C4-2B (cell line): ENCODE data around the gene GRK4.

ENCODE experiments used
- H3K27ac ChIP-seq: fragments of 450-650 bp; 2 replicates; pipeline ENCODE4 v1.5.1; 2017
- ZFX ChIP-seq: fragments of 450-650 bp; IDR thresholded peaks from 2 replicates; pipeline ENCODE4 v1.6.1; 2017
- TF ChIP-seq, protein P1 (sequence below): fragments of 450-650 bp; conservative IDR thresholded peaks from 2 replicates; pipeline ENCODE4 v1.5.1; 2017; ENCODE audit warnings: mild to moderate bottlenecking

GRK4 gene

DNA sequence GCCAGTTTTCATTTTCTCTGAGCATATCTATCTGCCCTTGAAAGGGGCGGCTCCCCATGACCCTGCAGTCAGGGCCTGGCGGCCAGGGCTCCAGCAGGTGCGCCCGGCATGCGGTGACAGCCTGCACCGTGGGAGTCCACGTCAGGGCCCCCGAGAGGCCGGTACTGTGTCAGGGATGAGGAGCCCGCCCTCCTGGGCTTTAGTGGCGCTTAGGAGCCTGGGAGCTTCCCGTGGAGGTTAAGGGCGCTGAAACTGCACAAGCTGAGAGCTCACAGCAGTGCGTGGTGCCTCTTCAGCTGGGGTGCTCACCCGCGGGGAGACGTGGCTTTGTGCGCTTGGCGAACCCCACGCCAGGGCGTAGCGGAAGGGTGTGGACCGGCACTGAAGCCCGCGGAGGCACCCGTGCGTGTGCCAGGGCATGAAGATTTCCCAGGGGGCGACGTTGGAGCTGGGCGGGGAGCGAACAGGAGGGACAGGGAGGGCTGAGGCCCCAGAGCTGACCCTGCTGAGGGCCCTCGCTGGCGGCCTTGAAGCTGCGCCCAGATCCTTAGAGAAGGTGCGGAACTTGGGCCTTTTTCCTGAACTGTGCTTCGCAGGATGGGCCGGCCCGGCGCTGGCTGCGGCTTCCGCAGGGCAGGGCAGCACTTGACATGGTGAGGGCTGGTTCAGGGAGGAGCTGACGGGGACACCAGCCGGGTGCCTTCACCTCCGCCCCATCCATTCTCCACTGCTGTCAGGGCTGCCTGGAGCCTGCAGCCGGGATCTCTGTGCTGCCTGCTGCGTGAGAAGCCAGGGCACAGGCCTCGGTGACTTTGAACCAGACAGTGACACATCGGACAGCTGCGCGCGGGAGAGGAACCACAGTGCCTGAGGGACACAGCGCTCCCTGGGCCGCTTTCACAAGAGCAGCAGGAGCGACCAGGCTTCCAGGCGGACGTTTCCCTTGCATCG, 78.1 kb downstream of the GRK4 start:
- TF ChIP-seq, protein P1, sequence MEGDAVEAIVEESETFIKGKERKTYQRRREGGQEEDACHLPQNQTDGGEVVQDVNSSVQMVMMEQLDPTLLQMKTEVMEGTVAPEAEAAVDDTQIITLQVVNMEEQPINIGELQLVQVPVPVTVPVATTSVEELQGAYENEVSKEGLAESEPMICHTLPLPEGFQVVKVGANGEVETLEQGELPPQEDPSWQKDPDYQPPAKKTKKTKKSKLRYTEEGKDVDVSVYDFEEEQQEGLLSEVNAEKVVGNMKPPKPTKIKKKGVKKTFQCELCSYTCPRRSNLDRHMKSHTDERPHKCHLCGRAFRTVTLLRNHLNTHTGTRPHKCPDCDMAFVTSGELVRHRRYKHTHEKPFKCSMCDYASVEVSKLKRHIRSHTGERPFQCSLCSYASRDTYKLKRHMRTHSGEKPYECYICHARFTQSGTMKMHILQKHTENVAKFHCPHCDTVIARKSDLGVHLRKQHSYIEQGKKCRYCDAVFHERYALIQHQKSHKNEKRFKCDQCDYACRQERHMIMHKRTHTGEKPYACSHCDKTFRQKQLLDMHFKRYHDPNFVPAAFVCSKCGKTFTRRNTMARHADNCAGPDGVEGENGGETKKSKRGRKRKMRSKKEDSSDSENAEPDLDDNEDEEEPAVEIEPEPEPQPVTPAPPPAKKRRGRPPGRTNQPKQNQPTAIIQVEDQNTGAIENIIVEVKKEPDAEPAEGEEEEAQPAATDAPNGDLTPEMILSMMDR, result 0 out of 2 replicates have a peak, but pooled peaks have one; percentile 6
- peak; percentile 70; the same call in 1 of the 2 replicates for TF ChIP-seq ZFX
- H3K27ac ChIP-seq, result peak overlapping the region; percentile 72

DNA sequence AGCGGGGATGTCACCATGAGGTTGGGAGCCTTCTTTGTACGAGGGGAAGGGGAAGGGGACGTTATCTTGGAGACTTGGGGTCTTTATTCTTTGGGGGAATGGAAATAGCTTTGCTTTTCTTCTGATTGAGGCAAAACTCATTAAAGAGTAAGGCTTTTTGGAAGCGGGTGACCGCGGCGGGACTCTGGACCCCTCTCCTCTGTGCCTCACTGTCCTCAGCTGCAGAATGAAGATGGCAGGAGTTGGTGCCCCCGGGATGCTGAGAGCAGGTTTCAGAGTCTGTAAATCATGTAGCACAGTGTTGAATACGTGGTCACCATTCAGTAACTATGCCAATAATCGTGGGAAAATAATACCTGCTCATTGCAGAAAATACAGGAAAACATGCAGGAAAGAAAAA, 78.9 kb downstream of the GRK4 start:
- no peak for TF ChIP-seq ZFX
- TF ChIP-seq, protein P1, result no peak
- peak overlapping the region; percentile 72 for H3K27ac ChIP-seq

DNA sequence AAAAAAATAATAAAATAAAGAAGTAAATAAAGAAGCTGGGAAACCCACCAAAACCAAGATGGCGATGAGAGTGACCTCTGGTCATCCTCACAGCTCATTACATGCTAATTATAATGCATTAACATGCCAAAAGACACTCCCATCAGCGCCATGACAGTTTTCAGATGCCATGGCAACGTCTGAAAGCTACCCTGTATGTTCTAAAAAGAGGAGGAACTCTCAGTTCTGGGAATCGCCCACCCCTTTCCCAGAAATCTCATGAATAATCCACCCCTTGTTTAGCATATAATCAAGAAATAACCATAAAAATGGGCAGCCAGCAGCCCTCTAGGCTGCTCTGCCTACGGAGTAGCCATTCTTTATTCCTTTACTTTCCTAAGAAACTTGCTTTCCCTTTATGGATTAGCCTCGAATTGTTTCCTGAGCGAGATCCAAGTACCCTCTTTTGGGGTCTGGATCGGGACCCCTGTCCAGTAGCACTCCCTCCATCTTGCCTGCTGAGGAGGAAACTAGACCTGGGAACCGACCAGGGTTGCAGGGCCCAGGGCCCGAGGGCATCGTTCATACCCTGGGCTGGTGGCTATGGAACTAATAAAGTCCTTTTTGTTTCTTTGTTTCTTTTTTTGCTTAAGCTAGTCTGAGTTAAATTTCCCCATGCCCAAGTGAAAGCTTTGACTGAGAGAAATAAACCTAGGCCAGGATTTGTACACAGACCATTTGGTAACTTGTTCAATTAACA, 80.1 kb downstream of the GRK4 start:
- TF ChIP-seq ZFX, result no peak
- TF ChIP-seq, protein P1, result no peak
- no peak overlapping the region for H3K27ac ChIP-seq

DNA sequence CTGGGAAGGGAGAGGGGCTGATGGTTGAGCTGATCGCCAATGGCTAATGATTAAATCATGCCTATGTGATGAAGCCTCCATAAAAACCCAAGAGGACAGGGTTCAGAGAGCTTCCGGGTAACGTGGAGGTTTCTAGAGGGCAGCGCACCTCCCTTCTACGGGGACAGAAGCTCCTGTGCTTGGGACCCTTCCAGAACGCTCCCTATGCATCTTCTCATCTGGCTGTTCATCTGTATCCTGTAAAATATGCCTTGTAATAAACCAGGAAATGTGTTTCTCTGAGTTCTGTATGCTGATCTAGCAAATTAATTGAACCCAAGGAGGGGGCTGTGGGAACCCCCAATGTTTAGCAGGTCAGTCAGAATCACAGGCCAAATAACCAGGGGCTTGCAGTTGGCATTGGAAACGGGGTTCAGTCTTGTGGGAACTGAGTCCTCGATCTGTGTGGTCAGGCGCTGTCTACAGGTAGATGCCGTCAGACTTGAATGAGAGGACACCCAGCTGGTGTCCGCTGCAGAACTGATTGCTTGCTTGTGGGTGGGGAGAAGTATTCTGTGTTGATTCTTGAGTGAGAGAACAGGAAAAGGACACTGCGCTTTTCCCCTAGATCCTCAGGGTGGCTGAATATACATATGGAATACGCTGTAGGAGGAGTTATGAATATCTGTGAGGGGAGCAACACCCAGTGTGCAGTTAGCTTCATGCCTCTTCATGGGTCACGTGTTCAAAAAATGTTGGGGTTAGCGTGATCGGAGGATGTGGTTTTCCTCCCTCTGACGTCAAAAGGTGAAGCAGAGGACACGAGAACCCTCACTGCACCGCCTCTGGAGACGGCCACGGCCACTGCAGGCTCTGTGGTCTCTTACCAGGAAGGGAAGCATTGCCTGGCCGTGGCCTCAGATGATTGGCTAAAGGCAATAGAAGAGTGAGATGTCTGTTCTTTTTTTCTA, 81.8 kb downstream of the GRK4 start:
- TF ChIP-seq, protein P1, result no peak
- TF ChIP-seq ZFX, result no peak
- H3K27ac ChIP-seq, result no peak overlapping the region

DNA sequence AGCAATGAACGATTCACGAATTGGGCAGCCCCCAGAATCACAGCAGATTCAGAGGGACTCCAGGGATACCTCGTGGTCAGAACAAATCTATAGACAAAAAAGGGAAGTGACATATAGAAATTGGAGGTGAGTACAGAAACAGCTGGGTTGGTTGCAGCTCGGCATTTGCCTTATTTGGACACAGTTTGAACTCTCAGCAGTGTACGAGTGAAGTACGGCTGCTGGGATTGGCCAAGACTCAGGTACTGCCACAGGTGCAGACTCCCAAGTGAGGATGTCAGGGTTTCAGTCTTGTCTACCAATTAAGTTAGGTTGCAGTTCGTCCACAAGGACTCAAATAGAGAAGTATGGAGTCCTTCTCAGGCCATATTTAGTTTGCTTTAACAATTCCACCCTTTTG, 82.8 kb downstream of the GRK4 start:
- TF ChIP-seq ZFX, result no peak
- TF ChIP-seq, protein P1, result no peak
- no peak overlapping the region for H3K27ac ChIP-seq

DNA sequence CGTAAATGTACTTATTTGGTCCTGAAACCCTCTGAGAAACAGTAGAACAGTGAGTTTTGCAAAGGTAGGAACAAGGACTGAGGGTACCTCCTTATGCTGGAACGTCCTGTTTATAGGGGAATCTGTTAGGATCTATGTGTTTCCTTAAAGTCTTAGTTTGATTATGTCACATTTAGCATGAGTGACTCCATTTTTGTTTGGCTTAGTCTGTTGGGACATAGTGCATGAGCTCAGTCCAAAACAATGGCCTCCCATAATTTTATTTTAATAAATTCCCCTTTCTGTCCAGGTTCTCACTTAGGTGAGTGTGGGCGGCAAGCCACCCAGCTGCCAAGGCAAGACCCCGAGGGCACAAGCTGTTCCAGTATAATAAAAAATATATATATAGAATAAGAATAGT, 83.3 kb downstream of the GRK4 start:
- TF ChIP-seq, protein P1, result no peak
- TF ChIP-seq ZFX, result no peak
- no peak overlapping the region for H3K27ac ChIP-seq
